GM12878 (cell line): ENCODE data around the gene MTHFR. TPM values are rescaled to one million over a fixed set of nuclear protein-coding genes. Genes with fewer than 3 reads are reported as not detected.

Experiments used
- ATAC-seq: fragments of 200-7000 bp; cut with Tn5 transposase; 3 replicates; pipeline ENCODE4 v1.9.1; 2020; ENCODE audit warnings: mild to moderate bottlenecking, moderate library complexity
- BruUV-seq: library from RNA; stranded (reverse); fragments of 400-500 nt; replicated peaks from 2 replicates; lab custom pipeline; 2021; lab: Mats Ljungman, UMichigan
- CTCF ChIA-PET: fragments of 300-600 bp; sonication (Branson Sonifier 250); formaldehyde crosslinking; extraction: SDS; loops from one replicate; lab custom pipeline; 2021; ENCODE audit warnings: inconsistent platforms; lab: Yijun Ruan, JAX
- POLR2A ChIA-PET: fragments of 350-600 bp; formaldehyde crosslinking; extraction: SDS; loops from one replicate; lab custom pipeline; 2021; ENCODE audit warnings: inconsistent platforms; lab: Charles Lee
- RAD21 ChIA-PET: fragments of 300-600 bp; sonication (Branson Sonifier 250); formaldehyde crosslinking; loops from one replicate; lab custom pipeline; 2023; ENCODE audit warnings: antibody characterized with exemption; ENCODE audit not compliant: unreplicated experiment; lab: Charles Lee
- SMC1A ChIA-PET: fragments of 300-600 bp; sonication (Branson Sonifier 250); formaldehyde crosslinking; loops from one replicate; lab custom pipeline; 2023; ENCODE audit not compliant: unreplicated experiment, uncharacterized antibody; lab: Charles Lee
- DNase-seq: peaks from one replicate; pipeline ENCODE4 v3.0.0-alpha.2; 2011; ENCODE audit warnings: low read depth, low spot score
- FAIRE-seq: peaks from 3 replicates; lab custom pipeline; 2011; peaks lifted over from hg19 to GRCh38; lab: Jason Lieb, UNC
- H2AFZ ChIP-seq: 2 replicates; pipeline ENCODE4 v1.6.0; 2011; ENCODE audit warnings: low read depth, low read length, control low read depth; ENCODE audit not compliant: control insufficient read depth
- H3K27ac ChIP-seq: 2 replicates; pipeline ENCODE4 v1.5.1; 2011; ENCODE audit warnings: control low read depth; ENCODE audit not compliant: control insufficient read depth, insufficient read depth
- H3K27me3 ChIP-seq, 2 experiments: replicated peaks in 1 of 2; 2 replicates each; pipeline versions ENCODE4 v1.6.0 to v1.6.1; 2011; ENCODE audit warnings: low read length in 1 of 2; ENCODE audit not compliant: control insufficient read depth in 2 of 2, insufficient read depth in 2 of 2
- H3K36me3 ChIP-seq, 2 experiments: 2 replicates each; pipeline ENCODE4 v1.5.1; 2011; ENCODE audit warnings: low read length in 1 of 2; ENCODE audit not compliant: control insufficient read depth in 2 of 2, insufficient read depth in 2 of 2
- H3K4me1 ChIP-seq: 2 replicates; pipeline ENCODE4 v1.6.1; 2011; ENCODE audit warnings: mild to moderate bottlenecking, low read length, moderate library complexity, mixed read lengths; ENCODE audit not compliant: control insufficient read depth, insufficient read depth
- H3K4me2 ChIP-seq: 2 replicates; pipeline ENCODE4 v1.6.0; 2011; ENCODE audit warnings: control low read depth; ENCODE audit not compliant: control insufficient read depth, insufficient read depth
- H3K4me3 ChIP-seq: fragments of 200-600 bp; sonication (generic); 2 replicates; pipeline ENCODE4 v1.5.1; 2016
- H3K79me2 ChIP-seq: 2 replicates; pipeline ENCODE4 v1.6.0; 2011; ENCODE audit warnings: low read length; ENCODE audit not compliant: control insufficient read depth, insufficient read depth
- H3K9ac ChIP-seq: 2 replicates; pipeline ENCODE4 v1.8.0; 2011; ENCODE audit warnings: low read length, control low read depth, mixed read lengths; ENCODE audit not compliant: control insufficient read depth, insufficient read depth
- H3K9me3 ChIP-seq: replicated peaks from 3 replicates; pipeline ENCODE4 v1.5.1; 2011; ENCODE audit warnings: mild to moderate bottlenecking, low read length; ENCODE audit not compliant: control insufficient read depth, insufficient read depth
- H4K20me1 ChIP-seq: 2 replicates; pipeline ENCODE4 v1.6.0; 2011; ENCODE audit not compliant: control insufficient read depth, insufficient read depth
- BACH1 ChIP-seq: fragments of 450-650 bp; IDR thresholded peaks from 2 replicates; pipeline ENCODE4 v1.6.1; 2017; ENCODE audit warnings: mild to moderate bottlenecking, borderline replicate concordance
- SRF ChIP-seq, 2 experiments: IDR thresholded peaks; 2 replicates each; pipeline ENCODE4 v1.6.1; 2011; ENCODE audit warnings: low read depth in 2 of 2, low read length in 2 of 2, mild to moderate bottlenecking in 1 of 2, moderate library complexity in 1 of 2
- TCF12 ChIP-seq: IDR thresholded peaks from 2 replicates; pipeline ENCODE4 v1.6.1; 2011; ENCODE audit warnings: low read depth, mild to moderate bottlenecking, low read length
- YBX1 ChIP-seq: fragments of 450-650 bp; IDR thresholded peaks from 2 replicates; pipeline ENCODE4 v1.6.1; 2016; ENCODE audit warnings: antibody characterized with exemption
- ZNF384 ChIP-seq: IDR thresholded peaks from 2 replicates; pipeline ENCODE4 v1.6.1; 2012; ENCODE audit warnings: low read depth, mild to moderate bottlenecking, low read length, improper control_type of control experiment, borderline replicate concordance
- WGBS: methylation state at CpG from one replicate; pipeline ENCODE4 v1.1.6; 2016; ENCODE audit warnings: low lambda C conversion rate; ENCODE audit not compliant: insufficient replicate concordance, insufficient coverage; ENCODE audit errors: missing lambda C conversion rate; 5-methylcytosine and 5-hydroxymethylcytosine counted together
- in situ Hi-C: fragments of 300-500 bp; cut with MboI; formaldehyde crosslinking; loops from 9 replicates; pipeline ENCODE4 v1.14.3; 2018; ENCODE audit warnings: mixed read lengths
- intact Hi-C: fragments of 100-400 bp; cut with micrococcal nuclease; formaldehyde crosslinking; loops from one replicate; pipeline ENCODE4 v1.14.2; 2022; ENCODE audit not compliant: unreplicated experiment
- polyA plus RNA-seq, 11 experiments: library from polyadenylated mRNA; depleted of rRNA in 4 of 11; unstranded in 6 of 11; stranded (reverse) in 5 of 11; fragments of >200 nt; fragmentation: Nextera tagmentation in 4 of 11; fragmentation: Illumina TruSeq in 1 of 11; extraction: Ambion mirVana in 4 of 11; extraction: Trizol in 1 of 11; gene quantifications; 1 replicate in 1 of 11; 2 replicates in 10 of 11; pipeline versions ENCODE4 v1.2.1 to v1.2.3, GENCODE V29; 2011 to 2016; ENCODE audit warnings: inconsistent platforms in 2 of 11, missing spikeins in 2 of 11, low read depth in 1 of 11
- total RNA-seq, 4 experiments: library from RNA; depleted of rRNA in 3 of 4; stranded (reverse); fragments of >200 nt in 3 of 4; fragmentation: Illumina TruSeq in 1 of 4; extraction: Trizol in 1 of 4; gene quantifications; 2 replicates each; pipeline versions ENCODE4 v1.2.1 to v1.2.3, GENCODE V29; 2013 to 2021
- TF ChIP-seq, protein P1 (sequence below): fragments of 450-650 bp; IDR thresholded peaks from 2 replicates; pipeline ENCODE4 v1.6.1; 2016; ENCODE audit warnings: mild to moderate bottlenecking
- TF ChIP-seq, protein P2 (sequence below): IDR thresholded peaks from 2 replicates; pipeline ENCODE4 v1.6.1; 2012; ENCODE audit warnings: mild to moderate bottlenecking, low read depth, low read length

The MTHFR gene
- total and polyA plus RNA-seq, 10 of the 15 experiments (the other 5 are each of a cell fraction or from before 2014, with no cell fraction given): 1.0 to 16.8 (median 9.4) TPM

DNA sequence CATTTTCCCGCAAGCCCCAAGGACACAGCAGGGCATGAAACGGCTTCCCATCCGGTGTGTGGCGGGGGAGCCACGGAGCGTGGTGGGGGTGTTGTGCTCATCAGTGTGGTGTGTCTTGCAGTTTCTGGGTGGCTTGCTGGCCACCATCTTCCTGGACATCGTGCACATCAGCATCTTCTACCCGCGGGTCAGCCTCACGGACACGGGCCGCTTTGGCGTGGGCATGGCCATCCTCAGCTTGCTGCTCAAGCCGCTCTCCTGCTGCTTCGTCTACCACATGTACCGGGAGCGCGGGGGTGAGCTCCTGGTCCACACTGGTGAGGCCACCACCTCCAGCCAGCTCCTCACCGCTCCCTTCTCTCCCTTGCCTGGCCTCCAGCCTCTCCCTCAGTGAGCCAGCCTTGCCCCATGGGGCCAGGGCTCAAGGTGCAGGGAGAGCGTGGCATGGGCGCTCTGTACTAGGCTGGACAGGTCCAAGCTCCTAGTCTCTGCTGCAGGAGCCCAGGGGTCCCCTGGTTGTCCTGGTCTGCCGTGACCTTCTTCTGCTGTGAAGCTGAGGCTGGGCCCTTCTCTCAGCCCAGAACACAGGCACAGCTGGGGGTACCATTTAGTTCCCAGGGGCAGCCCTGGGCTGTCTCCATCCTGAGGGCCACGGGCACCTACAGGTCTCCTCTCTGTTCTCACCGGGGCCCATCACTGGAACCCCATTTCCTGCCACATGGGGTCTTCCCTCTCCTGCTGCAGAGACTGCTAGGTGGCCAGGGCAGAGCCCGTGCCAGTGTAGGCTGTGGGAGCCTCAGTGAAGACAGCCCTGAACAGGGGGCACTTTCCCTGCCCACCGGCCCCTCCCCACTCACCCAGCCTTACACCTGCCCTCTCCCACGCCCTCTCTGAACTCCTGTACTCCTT, 57.2 kb downstream of the MTHFR start:
- BruUV-seq: no TSS peak
- Histone ChIP-seq H3K36me3 (no peaks in the 10 kb centered on the region), H4K20me1 (no peaks in the 10 kb centered on the region), H3K27me3 (no peaks in the 10 kb centered on the region), H3K9ac (no peak overlapping the region), H3K4me3 (no peak overlapping the region), H3K27ac (no peak overlapping the region), H3K4me2 (no peak overlapping the region), H2AFZ (peak overlapping the region; percentile 37; the same call in 1 of the 2 replicates), H3K9me3 (no peaks in the 10 kb centered on the region), H3K4me1 (0 out of 2 replicates have a peak, but pooled peaks cover 4% of the 10 kb centered on the region), H3K79me2 (no peaks in the 10 kb centered on the region)
- CTCF ChIA-PET: interaction anchor here (1.0 to 1.2 kb wide), 5 partner anchors 11 to 107 kb away, joined by 3 to 5 read pairs (median 3); no protein-coding TSS in a partner anchor
- DNase-seq (no peak), FAIRE-seq (no peak), ATAC-seq (peak; percentile 53)
- SMC1A ChIA-PET: no interaction called here
- 81% methylated on average over 22 of the region's 27 CpGs for WGBS
- intact Hi-C loops (loop anchor here (1.0 kb wide), 1 partner anchor 98 kb away; no protein-coding TSS in a partner anchor), in situ Hi-C loops (no loop called here)
- POLR2A ChIA-PET: no interaction called here
- RAD21 ChIA-PET: interaction anchor here (1.1 kb wide), 1 partner anchor 98 kb away, joined by 3 read pairs; no protein-coding TSS in a partner anchor
- TF ChIP-seq SRF (IDR thresholded peaks at IDR 0.05; ENCODE audit: low read depth in 2 of 2, low read length in 2 of 2): 0 out of 4 replicates have a peak, but pooled peaks of 1 of the 2 experiments have one; percentile 13
- no peak for TF ChIP-seq BACH1

DNA sequence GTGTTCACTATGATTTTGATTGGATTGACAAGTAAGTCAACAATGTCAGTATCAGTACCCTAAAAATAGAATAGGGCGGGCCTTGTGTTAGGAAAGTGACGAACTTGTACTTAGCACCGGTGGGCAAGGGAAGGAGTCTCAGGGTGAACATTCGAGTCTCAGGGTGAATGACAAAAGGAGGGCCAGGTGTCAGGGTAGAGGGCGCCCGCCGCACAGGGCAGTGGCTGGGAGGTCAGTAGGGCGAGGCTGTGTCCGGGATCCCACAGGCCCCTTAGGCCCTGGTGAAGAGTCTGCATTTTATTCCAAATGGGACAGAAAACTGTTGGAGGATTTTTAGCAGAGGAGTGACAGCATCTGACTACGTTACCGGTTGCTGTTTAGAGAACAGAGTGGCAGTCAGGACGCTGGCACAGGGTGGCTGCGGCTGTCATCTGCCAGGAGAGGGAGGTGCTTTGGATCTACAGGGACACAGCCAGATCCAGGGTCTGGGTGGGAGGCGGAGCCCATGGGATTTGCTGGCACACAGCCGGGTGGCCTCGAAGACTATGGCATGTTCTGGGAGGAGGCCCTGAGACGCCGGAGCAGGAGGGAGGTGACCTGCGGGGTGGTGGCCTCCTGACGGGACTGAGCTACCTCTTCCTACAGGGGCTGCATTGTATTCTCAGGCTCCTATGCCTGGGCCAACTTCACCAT, 58.8 kb downstream of the MTHFR start:
- ChIA-PET CTCF (no interaction called here), SMC1A (no interaction called here), RAD21 (no interaction called here), POLR2A (no interaction called here)
- no TSS peak for BruUV-seq
- intact Hi-C loops: no loop called here
- in situ Hi-C loops: no loop called here
- Histone ChIP-seq H3K4me2 (no peak overlapping the region), H3K27ac (no peak overlapping the region), H3K4me3 (no peak overlapping the region), H3K4me1 (0 out of 2 replicates have a peak, but pooled peaks cover 4% of the 10 kb centered on the region), H3K9me3 (no peaks in the 10 kb centered on the region), H3K27me3 (no peaks in the 10 kb centered on the region), H3K79me2 (no peaks in the 10 kb centered on the region), H2AFZ (no peak overlapping the region), H3K9ac (no peak overlapping the region), H4K20me1 (no peaks in the 10 kb centered on the region), H3K36me3 (no peaks in the 10 kb centered on the region)
- FAIRE-seq: no peak
- WGBS: 87% methylated on average over 20 of the region's 20 CpGs
- DNase-seq: no peak
- no peak for ATAC-seq
- no peak for TF ChIP-seq YBX1
- no peak for TF ChIP-seq TCF12
- TF ChIP-seq, protein P1, sequence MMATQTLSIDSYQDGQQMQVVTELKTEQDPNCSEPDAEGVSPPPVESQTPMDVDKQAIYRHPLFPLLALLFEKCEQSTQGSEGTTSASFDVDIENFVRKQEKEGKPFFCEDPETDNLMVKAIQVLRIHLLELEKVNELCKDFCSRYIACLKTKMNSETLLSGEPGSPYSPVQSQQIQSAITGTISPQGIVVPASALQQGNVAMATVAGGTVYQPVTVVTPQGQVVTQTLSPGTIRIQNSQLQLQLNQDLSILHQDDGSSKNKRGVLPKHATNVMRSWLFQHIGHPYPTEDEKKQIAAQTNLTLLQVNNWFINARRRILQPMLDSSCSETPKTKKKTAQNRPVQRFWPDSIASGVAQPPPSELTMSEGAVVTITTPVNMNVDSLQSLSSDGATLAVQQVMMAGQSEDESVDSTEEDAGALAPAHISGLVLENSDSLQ: no peak
- TF ChIP-seq, protein P2, sequence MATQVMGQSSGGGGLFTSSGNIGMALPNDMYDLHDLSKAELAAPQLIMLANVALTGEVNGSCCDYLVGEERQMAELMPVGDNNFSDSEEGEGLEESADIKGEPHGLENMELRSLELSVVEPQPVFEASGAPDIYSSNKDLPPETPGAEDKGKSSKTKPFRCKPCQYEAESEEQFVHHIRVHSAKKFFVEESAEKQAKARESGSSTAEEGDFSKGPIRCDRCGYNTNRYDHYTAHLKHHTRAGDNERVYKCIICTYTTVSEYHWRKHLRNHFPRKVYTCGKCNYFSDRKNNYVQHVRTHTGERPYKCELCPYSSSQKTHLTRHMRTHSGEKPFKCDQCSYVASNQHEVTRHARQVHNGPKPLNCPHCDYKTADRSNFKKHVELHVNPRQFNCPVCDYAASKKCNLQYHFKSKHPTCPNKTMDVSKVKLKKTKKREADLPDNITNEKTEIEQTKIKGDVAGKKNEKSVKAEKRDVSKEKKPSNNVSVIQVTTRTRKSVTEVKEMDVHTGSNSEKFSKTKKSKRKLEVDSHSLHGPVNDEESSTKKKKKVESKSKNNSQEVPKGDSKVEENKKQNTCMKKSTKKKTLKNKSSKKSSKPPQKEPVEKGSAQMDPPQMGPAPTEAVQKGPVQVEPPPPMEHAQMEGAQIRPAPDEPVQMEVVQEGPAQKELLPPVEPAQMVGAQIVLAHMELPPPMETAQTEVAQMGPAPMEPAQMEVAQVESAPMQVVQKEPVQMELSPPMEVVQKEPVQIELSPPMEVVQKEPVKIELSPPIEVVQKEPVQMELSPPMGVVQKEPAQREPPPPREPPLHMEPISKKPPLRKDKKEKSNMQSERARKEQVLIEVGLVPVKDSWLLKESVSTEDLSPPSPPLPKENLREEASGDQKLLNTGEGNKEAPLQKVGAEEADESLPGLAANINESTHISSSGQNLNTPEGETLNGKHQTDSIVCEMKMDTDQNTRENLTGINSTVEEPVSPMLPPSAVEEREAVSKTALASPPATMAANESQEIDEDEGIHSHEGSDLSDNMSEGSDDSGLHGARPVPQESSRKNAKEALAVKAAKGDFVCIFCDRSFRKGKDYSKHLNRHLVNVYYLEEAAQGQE: no peak
- no peak for TF ChIP-seq ZNF384
